ENCODE measurements around the gene SMPD3. TPM values are rescaled to one million over a fixed set of nuclear protein-coding genes. Genes with fewer than 3 reads are reported as not detected.

Gene SMPD3
- total RNA-seq, 4 donors from 2014 or later: 2.3 TPM; not detected in 3

DNA sequence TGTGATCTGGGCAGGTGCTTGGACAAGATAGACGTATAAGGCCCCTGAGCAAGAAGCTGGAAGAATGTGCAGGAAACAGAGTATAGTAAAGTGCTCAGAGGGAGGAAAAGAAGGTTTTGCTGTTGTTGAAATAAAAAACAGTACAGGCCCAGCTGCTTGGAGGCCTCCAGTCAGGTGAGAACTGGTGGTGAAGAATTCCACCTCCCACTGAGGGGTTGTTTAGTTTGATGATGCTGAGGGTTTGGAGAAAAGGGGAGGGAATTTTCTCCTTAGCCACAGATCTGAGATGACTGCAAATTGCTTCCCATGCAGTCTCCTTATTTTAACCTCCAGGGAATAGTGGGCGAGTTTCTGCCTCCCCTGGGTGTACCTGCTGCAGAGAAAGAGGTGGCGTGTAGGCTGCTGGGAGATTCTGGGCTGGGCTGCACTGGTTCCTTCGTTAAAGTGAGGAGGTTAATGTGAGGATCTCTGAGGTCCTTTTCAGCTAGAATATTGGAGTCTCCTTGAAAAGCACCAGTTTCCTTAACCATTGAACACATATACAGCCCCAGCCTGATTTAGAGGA lies 25.8 kb downstream of the SMPD3 start:
- Histone ChIP-seq H3K36me3 (no peaks in the 10 kb centered on the region), H3K27ac (no peak overlapping the region), H3K4me1 (no peaks in the 10 kb centered on the region), H3K4me3 (no peak overlapping the region), H3K27me3 (no peaks in the 10 kb centered on the region), H3K9me3 (no peaks in the 10 kb centered on the region)
- intact Hi-C loops (cut with DNase I; ENCODE audit: low total_unique reads): no loop called here
- no peak for ATAC-seq
- no peak for DNase-seq
- no peak for TF ChIP-seq POLR2A (IDR thresholded peaks at IDR 0.05)
- TF ChIP-seq, protein P1, sequence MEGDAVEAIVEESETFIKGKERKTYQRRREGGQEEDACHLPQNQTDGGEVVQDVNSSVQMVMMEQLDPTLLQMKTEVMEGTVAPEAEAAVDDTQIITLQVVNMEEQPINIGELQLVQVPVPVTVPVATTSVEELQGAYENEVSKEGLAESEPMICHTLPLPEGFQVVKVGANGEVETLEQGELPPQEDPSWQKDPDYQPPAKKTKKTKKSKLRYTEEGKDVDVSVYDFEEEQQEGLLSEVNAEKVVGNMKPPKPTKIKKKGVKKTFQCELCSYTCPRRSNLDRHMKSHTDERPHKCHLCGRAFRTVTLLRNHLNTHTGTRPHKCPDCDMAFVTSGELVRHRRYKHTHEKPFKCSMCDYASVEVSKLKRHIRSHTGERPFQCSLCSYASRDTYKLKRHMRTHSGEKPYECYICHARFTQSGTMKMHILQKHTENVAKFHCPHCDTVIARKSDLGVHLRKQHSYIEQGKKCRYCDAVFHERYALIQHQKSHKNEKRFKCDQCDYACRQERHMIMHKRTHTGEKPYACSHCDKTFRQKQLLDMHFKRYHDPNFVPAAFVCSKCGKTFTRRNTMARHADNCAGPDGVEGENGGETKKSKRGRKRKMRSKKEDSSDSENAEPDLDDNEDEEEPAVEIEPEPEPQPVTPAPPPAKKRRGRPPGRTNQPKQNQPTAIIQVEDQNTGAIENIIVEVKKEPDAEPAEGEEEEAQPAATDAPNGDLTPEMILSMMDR (IDR thresholded peaks at IDR 0.05 in 4 of 5, conservative IDR thresholded peaks at IDR 0.05 in 1 of 5): no peak
- in situ Hi-C loops (cut with MboI; ENCODE audit: low sequenced_read_pairs in 4 of 4): no loop called here

DNA sequence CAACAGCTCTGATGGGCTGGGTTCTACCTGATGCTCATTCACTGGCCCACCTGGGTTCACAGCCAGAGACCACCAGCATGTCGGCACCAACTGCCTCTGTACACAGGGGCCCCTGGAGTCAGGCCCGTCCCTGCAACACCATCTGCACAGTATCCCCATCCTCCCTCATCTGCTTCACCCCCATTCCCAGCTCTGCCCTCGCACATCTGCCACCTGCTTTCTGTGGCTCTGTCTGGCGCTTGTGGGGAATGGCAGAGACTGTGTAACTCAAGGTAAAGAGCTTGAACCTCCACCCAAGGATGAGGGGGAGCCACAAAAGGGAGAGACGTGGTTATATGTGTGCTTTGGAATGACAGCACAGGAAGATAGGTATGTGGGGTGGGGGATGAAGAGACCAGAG lies 27.2 kb downstream of the SMPD3 start:
- H3K4me1 ChIP-seq: no peaks in the 10 kb centered on the region
- intact Hi-C loops (cut with DNase I; ENCODE audit: low total_unique reads): no loop called here
- H3K27me3 ChIP-seq: no peaks in the 10 kb centered on the region
- no peak overlapping the region for H3K4me3 ChIP-seq
- TF ChIP-seq, protein P1 (IDR thresholded peaks at IDR 0.05 in 4 of 5, conservative IDR thresholded peaks at IDR 0.05 in 1 of 5): no peak
- no peak for TF ChIP-seq POLR2A (IDR thresholded peaks at IDR 0.05)
- no peak overlapping the region for H3K27ac ChIP-seq
- H3K9me3 ChIP-seq: no peaks in the 10 kb centered on the region
- in situ Hi-C loops (cut with MboI; ENCODE audit: low sequenced_read_pairs in 4 of 4): no loop called here
- ATAC-seq (no peak), DNase-seq (no peak)
- H3K36me3 ChIP-seq: no peaks in the 10 kb centered on the region

DNA sequence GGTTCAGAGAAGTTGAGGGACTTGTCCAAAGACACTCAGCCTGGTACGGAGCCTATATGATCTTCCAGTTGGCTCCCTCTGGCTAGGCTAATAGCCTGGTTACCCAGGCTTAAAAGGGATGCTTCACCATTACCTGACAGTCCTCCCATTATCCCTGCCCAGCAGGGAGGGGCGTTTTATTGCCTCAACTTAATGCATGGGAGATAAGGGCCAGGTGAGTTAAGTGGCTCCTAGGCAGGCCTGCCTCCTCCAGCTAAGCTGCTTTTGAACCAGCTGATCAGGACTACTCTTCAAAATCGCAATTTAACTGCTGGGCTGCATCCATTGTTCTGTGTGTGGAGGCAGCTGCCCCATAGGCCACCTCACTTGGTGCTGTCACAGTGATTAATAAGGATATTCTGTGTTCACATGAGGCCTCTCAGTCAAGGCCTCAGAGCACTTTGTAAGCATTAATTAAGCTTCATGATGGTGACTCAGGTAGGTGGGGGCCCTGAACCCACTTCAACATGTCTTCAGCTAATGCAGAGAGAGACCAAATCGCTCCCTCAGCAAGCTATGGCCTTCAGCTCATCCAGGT lies 27.9 kb downstream of the SMPD3 start:
- no peak overlapping the region for H3K27ac ChIP-seq
- in situ Hi-C loops (cut with MboI; ENCODE audit: low sequenced_read_pairs in 4 of 4): no loop called here
- no peak for TF ChIP-seq POLR2A (IDR thresholded peaks at IDR 0.05)
- TF ChIP-seq, protein P1 (IDR thresholded peaks at IDR 0.05 in 4 of 5, conservative IDR thresholded peaks at IDR 0.05 in 1 of 5): no peak
- H3K4me1 ChIP-seq: no peaks in the 10 kb centered on the region
- no peaks in the 10 kb centered on the region for H3K27me3 ChIP-seq
- intact Hi-C loops (cut with DNase I; ENCODE audit: low total_unique reads): no loop called here
- ATAC-seq (no peak), DNase-seq (no peak)
- no peaks in the 10 kb centered on the region for H3K36me3 ChIP-seq
- H3K4me3 ChIP-seq: no peak overlapping the region
- H3K9me3 ChIP-seq: no peaks in the 10 kb centered on the region

DNA sequence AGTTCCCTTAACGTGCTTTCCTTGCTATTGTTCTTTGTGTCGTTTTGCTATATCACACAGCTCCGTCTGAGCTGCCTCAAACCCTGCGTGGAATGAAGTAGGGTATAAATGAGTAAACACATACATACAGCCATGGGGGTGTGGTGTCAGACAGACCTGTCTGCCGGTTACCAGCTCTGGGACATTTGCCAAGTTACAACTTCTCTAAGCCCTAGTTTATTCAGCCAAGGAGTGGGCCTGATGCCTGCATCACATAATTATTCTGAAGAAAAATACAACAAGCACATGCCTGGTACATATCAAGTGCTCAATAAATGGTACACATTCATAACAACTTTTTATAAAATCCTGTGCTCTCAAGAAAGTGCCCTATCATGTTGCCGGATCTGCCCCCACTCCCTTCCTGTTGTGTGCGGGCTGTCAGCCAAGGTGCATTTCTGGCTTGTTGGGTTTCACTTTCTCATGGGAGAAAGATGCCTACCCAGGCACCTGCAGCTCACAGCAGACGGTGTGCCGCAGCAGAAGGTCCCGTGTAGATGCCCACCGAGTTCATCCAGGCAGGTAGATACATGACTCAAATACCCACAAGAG lies 30.5 kb downstream of the SMPD3 start:
- DNase-seq (no peak), ATAC-seq (no peak)
- Histone ChIP-seq H3K27me3 (no peaks in the 10 kb centered on the region), H3K36me3 (no peaks in the 10 kb centered on the region), H3K9me3 (no peaks in the 10 kb centered on the region), H3K4me3 (no peak overlapping the region), H3K4me1 (no peaks in the 10 kb centered on the region), H3K27ac (no peak overlapping the region)
- in situ Hi-C loops (cut with MboI; ENCODE audit: low sequenced_read_pairs in 4 of 4) (no loop called here), intact Hi-C loops (cut with DNase I; ENCODE audit: low total_unique reads) (no loop called here)
- TF ChIP-seq, protein P1 (IDR thresholded peaks at IDR 0.05 in 4 of 5, conservative IDR thresholded peaks at IDR 0.05 in 1 of 5): no peak
- TF ChIP-seq POLR2A (IDR thresholded peaks at IDR 0.05): no peak

Data from gastrocnemius medialis (tissue), 4 donors.